Neural crest cell (in vitro differentiated cells): ENCODE results near the gene SIPA1L3. TPM values are rescaled to one million over a fixed set of nuclear protein-coding genes. Genes with fewer than 3 reads are reported as not detected.

ENCODE experiments used
- DNase-seq: peaks from one replicate; pipeline ENCODE4 v3.0.0; 2021; ENCODE audit warnings: low read depth, mixed read lengths, low spot score
- H3K27ac Mint-ChIP-seq: one replicate; pipeline ENCODE4 v1.8.0; 2021; ENCODE audit warnings: mild to moderate bottlenecking, mixed read lengths; ENCODE audit not compliant: unreplicated experiment
- H3K27me3 Mint-ChIP-seq: 2 replicates; pipeline ENCODE4 v1.8.0; 2021; ENCODE audit warnings: low read depth, mild to moderate bottlenecking, mixed read lengths
- H3K36me3 Mint-ChIP-seq: 2 replicates; pipeline ENCODE4 v1.8.0; 2021; ENCODE audit warnings: low read depth, mild to moderate bottlenecking, mixed read lengths
- H3K4me1 Mint-ChIP-seq: 2 replicates; pipeline ENCODE4 v1.8.0; 2021; ENCODE audit warnings: mixed read lengths
- H3K4me3 Mint-ChIP-seq: one replicate; pipeline ENCODE4 v1.8.0; 2021; ENCODE audit warnings: mild to moderate bottlenecking, mixed read lengths
- H3K9me3 Mint-ChIP-seq: 2 replicates; pipeline ENCODE4 v1.8.0; 2021; ENCODE audit warnings: mixed read lengths
- CTCF ChIP-seq: fragments of 200-600 bp; sonication (generic); conservative IDR thresholded peaks from 2 replicates; pipeline ENCODE4 v1.5.0; 2021; ENCODE audit warnings: antibody characterized with exemption, mild to moderate bottlenecking
- total RNA-seq: library from RNA; stranded (reverse); gene quantifications from 2 replicates; pipeline ENCODE4 v1.2.1, GENCODE V29; 2021

The SIPA1L3 gene
- total RNA-seq, 1 donor from 2014 or later = 41.2 TPM

- H3K4me1 Mint-ChIP-seq = peaks cover 31% of the 10 kb centered on the region
- TF ChIP-seq CTCF = no peak
- no peak overlapping the region for H3K4me3 Mint-ChIP-seq
- peaks cover 3% of the 10 kb centered on the region for H3K9me3 Mint-ChIP-seq
- no peak for DNase-seq
- H3K27me3 Mint-ChIP-seq = no peaks in the 10 kb centered on the region
- no peak overlapping the region for H3K27ac Mint-ChIP-seq
- H3K36me3 Mint-ChIP-seq = peaks cover 10% of the 10 kb centered on the region
Observed at GRCh38 chr19:37935341-37935740, 28.3 kb downstream of the SIPA1L3 start.

- no peak overlapping the region for H3K4me3 Mint-ChIP-seq
- no peak for DNase-seq
- no peaks in the 10 kb centered on the region for H3K27me3 Mint-ChIP-seq
- H3K36me3 Mint-ChIP-seq = peaks cover 10% of the 10 kb centered on the region
- no peak overlapping the region for H3K27ac Mint-ChIP-seq
- peaks cover 40% of the 10 kb centered on the region for H3K4me1 Mint-ChIP-seq
- peaks cover 3% of the 10 kb centered on the region for H3K9me3 Mint-ChIP-seq
- no peak for TF ChIP-seq CTCF
Observed at GRCh38 chr19:37936166-37936565, 29.2 kb downstream of the SIPA1L3 start.

DNA sequence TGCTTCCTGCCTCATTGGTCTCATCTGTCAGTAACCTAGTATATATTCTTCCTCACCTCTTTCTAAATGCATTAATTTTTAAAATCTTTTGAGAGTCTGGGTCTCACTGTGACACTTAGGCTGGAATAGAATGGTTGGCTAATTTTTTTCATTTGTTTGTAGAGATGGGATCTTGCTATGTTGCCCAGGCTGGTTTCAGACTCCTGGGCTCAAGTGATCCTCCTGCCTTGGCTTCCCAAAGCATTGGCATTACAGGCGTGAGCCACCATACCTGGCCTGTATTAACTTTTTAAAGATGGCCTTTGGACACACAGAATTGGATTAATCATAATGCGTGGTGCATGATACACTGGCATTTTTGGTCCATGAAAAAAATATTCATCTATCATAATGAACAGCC is 29.9 kb downstream of the SIPA1L3 start:
- Mint-ChIP-seq H3K9me3 (peaks cover 3% of the 10 kb centered on the region), H3K27ac (no peak overlapping the region), H3K4me1 (peaks cover 43% of the 10 kb centered on the region), H3K4me3 (no peak overlapping the region), H3K27me3 (no peaks in the 10 kb centered on the region), H3K36me3 (peaks cover 10% of the 10 kb centered on the region)
- DNase-seq = no peak
- TF ChIP-seq CTCF = no peak

DNA sequence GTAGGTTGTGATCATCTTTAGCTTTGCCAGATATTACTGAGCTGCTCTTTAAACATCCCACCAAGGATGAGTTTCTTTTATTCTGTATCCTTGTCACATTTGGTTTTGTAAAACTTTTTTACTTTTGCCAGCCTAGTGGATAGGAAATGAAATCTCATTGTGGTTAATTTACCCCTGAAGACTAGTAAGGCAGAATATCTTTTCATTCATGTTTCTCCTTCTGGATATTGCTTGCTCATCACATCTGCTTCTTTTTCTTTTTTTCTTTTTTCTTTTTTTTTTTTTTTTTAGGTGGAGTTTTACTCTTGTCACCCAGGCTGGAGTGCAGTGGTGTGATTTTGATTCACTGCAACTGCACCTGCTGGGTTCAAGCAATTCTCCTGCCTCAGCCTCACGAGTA is 31.3 kb downstream of the SIPA1L3 start:
- no peak for TF ChIP-seq CTCF
- no peak overlapping the region for H3K27ac Mint-ChIP-seq

GRCh38 chr19:37941782-37942515 is 34.9 kb downstream of the SIPA1L3 start:
- no peak for DNase-seq
- peaks cover 3% of the 10 kb centered on the region for H3K36me3 Mint-ChIP-seq
- TF ChIP-seq CTCF = no peak
- no peak overlapping the region for H3K4me3 Mint-ChIP-seq
- H3K9me3 Mint-ChIP-seq = peaks cover 3% of the 10 kb centered on the region
- peak overlapping the region; percentile 46 for H3K27ac Mint-ChIP-seq
- no peaks in the 10 kb centered on the region for H3K27me3 Mint-ChIP-seq
- H3K4me1 Mint-ChIP-seq = peaks cover 21% of the 10 kb centered on the region

More for the DNA sequence above, 31.3 kb downstream of the SIPA1L3 start:
- Mint-ChIP-seq H3K4me1 (peaks cover 34% of the 10 kb centered on the region), H3K27me3 (no peaks in the 10 kb centered on the region), H3K9me3 (peaks cover 3% of the 10 kb centered on the region), H3K36me3 (peaks cover 10% of the 10 kb centered on the region), H3K4me3 (no peak overlapping the region)
- DNase-seq = no peak
